ENCODE data around the gene OR2T8.

Gene OR2T8

DNA sequence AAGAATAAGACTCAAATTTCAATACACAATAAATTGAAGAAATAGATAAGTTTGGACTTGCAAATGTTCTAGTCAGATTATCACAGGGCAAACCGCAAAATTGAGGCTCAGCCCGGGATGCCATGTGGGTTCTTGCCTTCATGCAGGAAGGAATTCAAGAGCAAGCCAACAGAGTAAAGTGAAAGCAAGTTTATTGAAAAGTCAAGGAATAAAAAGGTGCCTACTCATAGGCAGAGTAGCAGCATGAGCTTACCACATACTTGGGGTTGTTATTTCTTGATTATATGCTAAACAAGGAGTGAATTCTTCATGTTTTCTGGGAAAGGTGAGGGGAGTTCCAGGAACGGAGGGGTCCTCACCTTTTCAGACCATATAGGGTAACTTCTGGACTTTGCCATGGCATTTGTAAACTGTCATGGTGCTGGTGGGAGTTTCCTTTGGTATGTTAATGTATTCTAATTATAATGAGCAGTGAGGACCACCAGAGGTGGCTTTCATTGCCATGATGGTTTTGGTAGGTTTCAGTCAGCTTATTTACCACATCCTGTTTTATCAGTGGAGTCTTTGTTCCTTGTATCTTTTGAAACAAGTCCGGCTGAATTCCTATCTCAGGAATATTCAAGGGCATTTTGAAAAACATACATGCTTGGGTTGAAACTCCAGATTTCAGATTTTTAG is 43.0 kb downstream of the OR2T8 start:
- no peak for DNase-seq (ENCODE audit: low spot score)

DNA sequence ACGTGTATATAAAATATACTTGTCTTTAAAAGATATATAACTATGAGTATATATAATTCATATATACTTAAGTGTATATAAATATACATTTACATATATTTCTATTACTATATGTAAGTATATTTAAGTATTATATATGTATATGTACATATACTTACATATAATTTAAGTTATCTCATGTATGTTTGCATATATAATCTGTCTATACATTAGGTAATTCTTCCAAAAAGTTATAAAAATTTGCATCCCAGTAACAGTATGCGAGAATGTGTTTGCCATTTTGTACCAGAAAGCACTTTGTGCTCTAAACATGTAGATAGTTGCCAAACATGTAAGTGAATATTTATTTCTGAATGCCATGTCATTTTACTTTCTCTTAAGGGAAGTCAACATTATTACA is 44.9 kb downstream of the OR2T8 start, which contains the start of gene OR2AK2:
TSS of gene OR2AK2 (plus strand) at position 301 of the 400 bp plus-strand sequence. CDS start 144 bp downstream, outside the sequence.
- DNase-seq (ENCODE audit: low spot score), result no peak

- DNase-seq (ENCODE audit: low spot score), result no peak
Measured at GRCh38 chr1:247966532-247967204, 46.6 kb downstream of the OR2T8 start.
